ENCODE measurements around the gene ZNF793.

The ZNF793 gene

DNA sequence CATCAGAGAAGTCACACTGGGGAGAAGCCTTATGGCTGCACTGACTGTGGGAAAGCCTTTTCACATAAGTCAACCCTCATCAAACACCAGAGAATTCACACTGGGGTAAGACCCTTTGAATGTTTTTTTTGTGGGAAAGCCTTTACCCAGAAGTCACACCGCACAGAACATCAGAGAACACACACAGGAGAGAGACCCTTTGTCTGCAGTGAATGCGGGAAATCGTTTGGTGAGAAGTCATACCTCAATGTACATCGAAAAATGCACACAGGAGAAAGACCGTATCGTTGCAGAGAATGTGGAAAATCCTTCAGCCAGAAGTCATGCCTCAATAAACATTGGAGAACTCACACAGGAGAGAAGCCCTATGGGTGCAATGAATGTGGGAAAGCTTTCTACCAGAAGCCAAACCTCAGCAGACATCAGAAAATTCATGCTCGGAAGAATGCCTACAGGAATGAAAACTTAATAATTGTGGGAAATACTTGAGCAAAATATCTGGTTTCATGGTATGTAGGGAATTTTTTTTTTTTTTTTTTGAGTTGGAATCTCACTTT, 30.7 kb downstream of the ZNF793 start:
- TF ChIP-seq RARB (CRISPR knock-in tag; IDR thresholded peaks at IDR 0.05), result no peak
- TF ChIP-seq, protein P1, sequence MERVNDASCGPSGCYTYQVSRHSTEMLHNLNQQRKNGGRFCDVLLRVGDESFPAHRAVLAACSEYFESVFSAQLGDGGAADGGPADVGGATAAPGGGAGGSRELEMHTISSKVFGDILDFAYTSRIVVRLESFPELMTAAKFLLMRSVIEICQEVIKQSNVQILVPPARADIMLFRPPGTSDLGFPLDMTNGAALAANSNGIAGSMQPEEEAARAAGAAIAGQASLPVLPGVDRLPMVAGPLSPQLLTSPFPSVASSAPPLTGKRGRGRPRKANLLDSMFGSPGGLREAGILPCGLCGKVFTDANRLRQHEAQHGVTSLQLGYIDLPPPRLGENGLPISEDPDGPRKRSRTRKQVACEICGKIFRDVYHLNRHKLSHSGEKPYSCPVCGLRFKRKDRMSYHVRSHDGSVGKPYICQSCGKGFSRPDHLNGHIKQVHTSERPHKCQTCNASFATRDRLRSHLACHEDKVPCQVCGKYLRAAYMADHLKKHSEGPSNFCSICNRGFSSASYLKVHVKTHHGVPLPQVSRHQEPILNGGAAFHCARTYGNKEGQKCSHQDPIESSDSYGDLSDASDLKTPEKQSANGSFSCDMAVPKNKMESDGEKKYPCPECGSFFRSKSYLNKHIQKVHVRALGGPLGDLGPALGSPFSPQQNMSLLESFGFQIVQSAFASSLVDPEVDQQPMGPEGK (CRISPR knock-in tag; IDR thresholded peaks at IDR 0.05; ENCODE audit: borderline replicate concordance), result no peak
- TF ChIP-seq, protein P2, sequence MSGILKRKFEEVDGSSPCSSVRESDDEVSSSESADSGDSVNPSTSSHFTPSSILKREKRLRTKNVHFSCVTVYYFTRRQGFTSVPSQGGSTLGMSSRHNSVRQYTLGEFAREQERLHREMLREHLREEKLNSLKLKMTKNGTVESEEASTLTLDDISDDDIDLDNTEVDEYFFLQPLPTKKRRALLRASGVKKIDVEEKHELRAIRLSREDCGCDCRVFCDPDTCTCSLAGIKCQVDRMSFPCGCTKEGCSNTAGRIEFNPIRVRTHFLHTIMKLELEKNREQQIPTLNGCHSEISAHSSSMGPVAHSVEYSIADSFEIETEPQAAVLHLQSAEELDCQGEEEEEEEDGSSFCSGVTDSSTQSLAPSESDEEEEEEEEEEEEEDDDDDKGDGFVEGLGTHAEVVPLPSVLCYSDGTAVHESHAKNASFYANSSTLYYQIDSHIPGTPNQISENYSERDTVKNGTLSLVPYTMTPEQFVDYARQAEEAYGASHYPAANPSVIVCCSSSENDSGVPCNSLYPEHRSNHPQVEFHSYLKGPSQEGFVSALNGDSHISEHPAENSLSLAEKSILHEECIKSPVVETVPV (CRISPR knock-in tag; IDR thresholded peaks at IDR 0.05), result no peak
- no peak for TF ChIP-seq TOX (CRISPR knock-in tag; IDR thresholded peaks at IDR 0.05; ENCODE audit: borderline replicate concordance)
- no peak for ATAC-seq

DNA sequence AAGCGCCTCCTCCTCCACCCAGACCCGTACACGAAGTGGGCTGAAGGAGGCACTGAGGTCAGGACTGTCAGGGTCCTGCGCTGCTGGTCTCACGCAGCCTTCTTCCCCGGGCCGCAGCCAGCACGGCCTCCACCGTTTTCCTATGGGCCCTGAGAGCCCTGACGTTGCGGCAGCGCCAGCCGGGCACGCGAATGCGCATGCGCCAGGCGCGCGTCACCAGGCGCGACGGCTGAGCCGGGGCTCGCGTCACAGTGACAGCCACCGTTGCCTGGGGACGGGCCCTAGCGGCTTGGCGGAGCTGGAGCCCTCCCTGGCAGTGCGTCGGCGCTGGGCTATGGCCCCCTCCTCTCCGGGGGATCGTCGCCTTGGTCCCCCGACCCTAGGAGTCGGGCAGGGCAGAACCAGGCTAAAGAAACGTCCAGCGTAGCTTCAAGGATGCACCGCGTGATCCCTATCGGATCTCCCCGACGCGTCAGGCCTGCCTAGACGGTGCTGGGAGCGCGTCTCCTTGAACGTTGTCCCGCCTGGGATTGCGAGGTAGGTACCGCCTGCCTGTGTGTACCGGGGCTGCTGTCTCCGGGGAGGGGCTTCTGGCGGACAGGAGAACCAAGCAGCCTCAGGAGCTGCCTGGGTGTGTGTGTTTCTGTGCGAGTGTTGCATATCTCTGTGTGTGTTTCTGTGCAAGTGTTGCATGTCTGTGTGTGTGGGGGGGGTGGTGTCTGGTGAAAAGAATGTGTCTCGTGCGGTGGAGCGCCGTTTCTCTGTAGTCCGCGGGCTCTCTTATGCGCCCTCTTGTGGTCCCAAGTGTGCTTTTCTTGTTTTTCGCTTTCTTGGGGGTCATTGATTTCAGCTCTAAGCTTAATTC, 44.6 kb downstream of the ZNF793 start:
- ATAC-seq, result peak; percentile 63
- TF ChIP-seq, protein P2 (CRISPR knock-in tag; IDR thresholded peaks at IDR 0.05), result no peak
- TF ChIP-seq ZC3H10 (CRISPR knock-in tag; IDR thresholded peaks at IDR 0.05) (no peak), SNAI2 (CRISPR knock-in tag; IDR thresholded peaks at IDR 0.05) (no peak), BACH2 (CRISPR knock-in tag; IDR thresholded peaks at IDR 0.05; ENCODE audit: borderline replicate concordance) (no peak)
- TF ChIP-seq, protein P3, sequence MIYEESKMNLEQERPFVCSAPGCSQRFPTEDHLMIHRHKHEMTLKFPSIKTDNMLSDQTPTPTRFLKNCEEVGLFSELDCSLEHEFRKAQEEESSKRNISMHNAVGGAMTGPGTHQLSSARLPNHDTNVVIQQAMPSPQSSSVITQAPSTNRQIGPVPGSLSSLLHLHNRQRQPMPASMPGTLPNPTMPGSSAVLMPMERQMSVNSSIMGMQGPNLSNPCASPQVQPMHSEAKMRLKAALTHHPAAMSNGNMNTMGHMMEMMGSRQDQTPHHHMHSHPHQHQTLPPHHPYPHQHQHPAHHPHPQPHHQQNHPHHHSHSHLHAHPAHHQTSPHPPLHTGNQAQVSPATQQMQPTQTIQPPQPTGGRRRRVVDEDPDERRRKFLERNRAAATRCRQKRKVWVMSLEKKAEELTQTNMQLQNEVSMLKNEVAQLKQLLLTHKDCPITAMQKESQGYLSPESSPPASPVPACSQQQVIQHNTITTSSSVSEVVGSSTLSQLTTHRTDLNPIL (CRISPR knock-in tag; IDR thresholded peaks at IDR 0.05; ENCODE audit: low read depth), result no peak
- TF ChIP-seq, protein P4, sequence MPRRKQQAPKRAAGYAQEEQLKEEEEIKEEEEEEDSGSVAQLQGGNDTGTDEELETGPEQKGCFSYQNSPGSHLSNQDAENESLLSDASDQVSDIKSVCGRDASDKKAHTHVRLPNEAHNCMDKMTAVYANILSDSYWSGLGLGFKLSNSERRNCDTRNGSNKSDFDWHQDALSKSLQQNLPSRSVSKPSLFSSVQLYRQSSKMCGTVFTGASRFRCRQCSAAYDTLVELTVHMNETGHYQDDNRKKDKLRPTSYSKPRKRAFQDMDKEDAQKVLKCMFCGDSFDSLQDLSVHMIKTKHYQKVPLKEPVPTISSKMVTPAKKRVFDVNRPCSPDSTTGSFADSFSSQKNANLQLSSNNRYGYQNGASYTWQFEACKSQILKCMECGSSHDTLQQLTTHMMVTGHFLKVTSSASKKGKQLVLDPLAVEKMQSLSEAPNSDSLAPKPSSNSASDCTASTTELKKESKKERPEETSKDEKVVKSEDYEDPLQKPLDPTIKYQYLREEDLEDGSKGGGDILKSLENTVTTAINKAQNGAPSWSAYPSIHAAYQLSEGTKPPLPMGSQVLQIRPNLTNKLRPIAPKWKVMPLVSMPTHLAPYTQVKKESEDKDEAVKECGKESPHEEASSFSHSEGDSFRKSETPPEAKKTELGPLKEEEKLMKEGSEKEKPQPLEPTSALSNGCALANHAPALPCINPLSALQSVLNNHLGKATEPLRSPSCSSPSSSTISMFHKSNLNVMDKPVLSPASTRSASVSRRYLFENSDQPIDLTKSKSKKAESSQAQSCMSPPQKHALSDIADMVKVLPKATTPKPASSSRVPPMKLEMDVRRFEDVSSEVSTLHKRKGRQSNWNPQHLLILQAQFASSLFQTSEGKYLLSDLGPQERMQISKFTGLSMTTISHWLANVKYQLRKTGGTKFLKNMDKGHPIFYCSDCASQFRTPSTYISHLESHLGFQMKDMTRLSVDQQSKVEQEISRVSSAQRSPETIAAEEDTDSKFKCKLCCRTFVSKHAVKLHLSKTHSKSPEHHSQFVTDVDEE (CRISPR knock-in tag; IDR thresholded peaks at IDR 0.05), result no peak
- TF ChIP-seq, protein P1 (CRISPR knock-in tag; IDR thresholded peaks at IDR 0.05; ENCODE audit: borderline replicate concordance), result no peak

DNA sequence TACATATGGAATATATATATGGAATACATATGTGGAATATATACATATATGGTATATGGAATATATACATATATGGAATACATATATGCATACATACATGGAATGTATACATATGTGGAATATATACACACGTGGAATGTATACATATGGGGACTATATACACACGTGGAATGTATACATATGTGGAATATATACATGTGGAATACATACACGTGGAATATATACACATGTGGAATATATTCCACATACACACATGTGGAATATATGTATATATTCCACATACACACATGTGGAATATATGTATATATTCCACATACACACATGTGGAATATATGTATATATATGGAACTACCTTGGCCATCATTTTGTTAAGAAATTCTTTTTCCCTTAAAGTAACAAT, 56.8 kb downstream of the ZNF793 start:
- ATAC-seq, result no peak
- TF ChIP-seq ZFP3 (CRISPR knock-in tag; IDR thresholded peaks at IDR 0.05) (no peak), ESRRG (CRISPR knock-in tag; IDR thresholded peaks at IDR 0.05) (no peak)
- TF ChIP-seq, protein P3 (CRISPR knock-in tag; IDR thresholded peaks at IDR 0.05; ENCODE audit: low read depth), result no peak
